GM12878 (cell line): Measurements from ENCODE around the gene PDZD2. TPM values are rescaled to one million over a fixed set of nuclear protein-coding genes. Genes with fewer than 3 reads are reported as not detected.

Source experiments
- NFXL1 ChIP-seq: fragments of 450-650 bp; IDR thresholded peaks from 2 replicates; pipeline ENCODE4 v1.6.1; 2017; ENCODE audit warnings: antibody characterized with exemption, mild to moderate bottlenecking, borderline replicate concordance
- SIX5 ChIP-seq: IDR thresholded peaks from 2 replicates; pipeline ENCODE4 v1.6.1; 2011; ENCODE audit warnings: mild to moderate bottlenecking, low read depth, low read length, moderate library complexity; ENCODE audit not compliant: severe bottlenecking
- TCF7 ChIP-seq: IDR thresholded peaks from 2 replicates; pipeline ENCODE4 v1.6.1; 2014; ENCODE audit warnings: antibody characterized with exemption, borderline replicate concordance
- ZBTB4 ChIP-seq: fragments of 450-650 bp; formaldehyde crosslinking; IDR thresholded peaks from 2 replicates; pipeline ENCODE4 v1.4.0; 2022; ENCODE audit warnings: mild to moderate bottlenecking, moderate library complexity
- ZNF687 ChIP-seq: fragments of 450-650 bp; IDR thresholded peaks from 2 replicates; pipeline ENCODE4 v1.6.1; 2017; ENCODE audit warnings: mild to moderate bottlenecking, moderate library complexity
- ZZZ3 ChIP-seq: IDR thresholded peaks from 2 replicates; pipeline ENCODE4 v1.6.1; 2011; ENCODE audit warnings: low read depth; ENCODE audit not compliant: control insufficient read depth, insufficient read length
- polyA plus RNA-seq, 11 experiments: library from polyadenylated mRNA; depleted of rRNA in 4 of 11; unstranded in 6 of 11; stranded (reverse) in 5 of 11; fragments of >200 nt; fragmentation: Nextera tagmentation in 4 of 11; fragmentation: Illumina TruSeq in 1 of 11; extraction: Ambion mirVana in 4 of 11; extraction: Trizol in 1 of 11; gene quantifications; 1 replicate in 1 of 11; 2 replicates in 10 of 11; pipeline versions ENCODE4 v1.2.1 to v1.2.3, GENCODE V29; 2011 to 2016; ENCODE audit warnings: inconsistent platforms in 2 of 11, missing spikeins in 2 of 11, low read depth in 1 of 11
- total RNA-seq, 4 experiments: library from RNA; depleted of rRNA in 3 of 4; stranded (reverse); fragments of >200 nt in 3 of 4; fragmentation: Illumina TruSeq in 1 of 4; extraction: Trizol in 1 of 4; gene quantifications; 2 replicates each; pipeline versions ENCODE4 v1.2.1 to v1.2.3, GENCODE V29; 2013 to 2021

The PDZD2 gene
- total and polyA plus RNA-seq, 10 of the 15 experiments (the other 5 are each of a cell fraction or from before 2014, with no cell fraction given): 0.01 to 0.58 (median 0.29) TPM; not detected in 3

DNA sequence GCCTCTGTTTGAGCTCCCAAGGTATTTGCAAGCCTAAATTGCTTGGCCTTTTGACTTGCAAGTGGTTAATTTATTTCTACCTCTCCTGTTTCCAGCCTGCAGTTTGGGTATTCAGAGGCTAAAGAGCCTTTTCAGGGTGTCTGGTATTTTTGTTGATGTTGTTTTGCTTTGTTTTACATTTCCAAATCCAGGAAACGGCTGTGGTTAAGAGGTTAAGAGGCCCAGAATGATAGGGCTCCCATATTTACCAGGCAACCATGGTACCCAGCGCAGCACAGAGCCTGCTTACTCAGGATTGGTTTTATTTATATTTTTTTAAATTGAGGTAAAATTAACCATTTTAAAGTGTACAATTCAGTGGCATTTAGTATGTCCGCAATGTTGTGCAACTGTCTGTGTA lies 92.1 kb downstream of the PDZD2 start (continued):
- no peak for TF ChIP-seq ZBTB4 (CRISPR knock-in tag)
- no peak for TF ChIP-seq ZNF687
- TF ChIP-seq ZZZ3: no peak
- TF ChIP-seq NFXL1: no peak
- no peak for TF ChIP-seq TCF7
- TF ChIP-seq SIX5: no peak
